NAMALWA (cell line): ENCODE results near the gene TLN1.

ENCODE experiments used
- DNase-seq: peaks from one replicate; pipeline ENCODE4 v3.0.0-alpha.2; 2015; ENCODE audit warnings: low spot score

TLN1 gene

GRCh38 chr9:35684921-35685320, 47.1 kb downstream of the TLN1 start:
- no peak for DNase-seq

GRCh38 chr9:35683323-35683722, 48.7 kb downstream of the TLN1 start:
- no peak for DNase-seq

GRCh38 chr9:35682520-35683315, 49.3 kb downstream of the TLN1 start:
- DNase-seq, result no peak

GRCh38 chr9:35682051-35682450, 49.9 kb downstream of the TLN1 start:
- no peak for DNase-seq

- no peak for DNase-seq
Measured at GRCh38 chr9:35681341-35682002, 50.5 kb downstream of the TLN1 start.

- peak; percentile 83 for DNase-seq
Measured at GRCh38 chr9:35680331-35681105, 51.5 kb downstream of the TLN1 start.

- no peak for DNase-seq
Measured at GRCh38 chr9:35679766-35680330, 52.1 kb downstream of the TLN1 start.

GRCh38 chr9:35679091-35679490, 52.9 kb downstream of the TLN1 start:
- DNase-seq, result no peak

- DNase-seq, result no peak
Measured at GRCh38 chr9:35675732-35676392, 56.1 kb downstream of the TLN1 start.

GRCh38 chr9:35675204-35675603, 56.8 kb downstream of the TLN1 start:
- DNase-seq, result no peak

GRCh38 chr9:35674025-35674361, 58.0 kb downstream of the TLN1 start:
- no peak for DNase-seq

GRCh38 chr9:35673132-35674024, 58.6 kb downstream of the TLN1 start, which contains the start of gene CA9:
Gene CA9 (plus strand): TSS chr9:35673928. CDS start chr9:35673960, 32 bp downstream.
- DNase-seq, result no peak

- DNase-seq, result no peak
Measured at GRCh38 chr9:35669331-35670145, 62.5 kb downstream of the TLN1 start.

- no peak for DNase-seq
Measured at GRCh38 chr9:35667939-35668338, 64.1 kb downstream of the TLN1 start.

GRCh38 chr9:35666549-35666948, 65.4 kb downstream of the TLN1 start:
- DNase-seq, result peak; percentile 14

GRCh38 chr9:35666045-35666444, 66.0 kb downstream of the TLN1 start:
- no peak for DNase-seq

GRCh38 chr9:35665471-35665818, 66.5 kb downstream of the TLN1 start:
- no peak for DNase-seq

GRCh38 chr9:35664531-35665470, 67.2 kb downstream of the TLN1 start, which contains the start of gene ARHGEF39:
Gene ARHGEF39 (minus strand): TSS chr9:35665195. CDS start chr9:35665169, 26 bp downstream.
- peak; percentile 65 for DNase-seq

GRCh38 chr9:35662437-35662836, 69.6 kb downstream of the TLN1 start:
- no peak for DNase-seq
